SJCRH30 (cell line): ENCODE measurements around the gene MAP4K4. TPM values are rescaled to one million over a fixed set of nuclear protein-coding genes. Genes with fewer than 3 reads are reported as not detected.
A peak's percentile ranks its signal among the peaks of the same experiment; 100 is the strongest.

Experiments
- DNase-seq, 2 experiments: peaks; one replicate each; pipeline ENCODE4 v3.0.0-alpha.2; 2015 to 2020
- H3K27ac ChIP-seq: fragments of 250-450 bp; sonication (Bioruptor Pico); 2 replicates; pipeline ENCODE4 v1.5.1; 2020; ENCODE audit warnings: mild to moderate bottlenecking, moderate library complexity
- H3K27me3 ChIP-seq: fragments of 250-450 bp; sonication (Bioruptor Pico); 2 replicates; pipeline ENCODE4 v1.5.1; 2020; ENCODE audit warnings: mild to moderate bottlenecking, moderate library complexity
- H3K36me3 ChIP-seq: fragments of 250-450 bp; sonication (Bioruptor Pico); 2 replicates; pipeline ENCODE4 v1.5.1; 2020; ENCODE audit warnings: mild to moderate bottlenecking, moderate library complexity
- H3K4me1 ChIP-seq: fragments of 250-450 bp; sonication (Bioruptor Pico); 2 replicates; pipeline ENCODE4 v1.5.1; 2020; ENCODE audit warnings: mild to moderate bottlenecking, moderate library complexity
- H3K4me3 ChIP-seq: fragments of 250-450 bp; sonication (Bioruptor Pico); 2 replicates; pipeline ENCODE4 v1.5.1; 2020; ENCODE audit warnings: mild to moderate bottlenecking, moderate library complexity
- H3K9me3 ChIP-seq: fragments of 250-450 bp; sonication (Bioruptor Pico); replicated peaks from 2 replicates; pipeline ENCODE4 v1.5.1; 2020; ENCODE audit warnings: mild to moderate bottlenecking, moderate library complexity
- total RNA-seq: library from RNA; depleted of rRNA; stranded (reverse); fragments of >200 nt; shearing (Covaris generic); gene quantifications from 2 replicates; pipeline ENCODE4 v1.2.3, GENCODE V29; 2014

MAP4K4 gene
- total RNA-seq, 1 experiment from 2014 or later: 139 TPM

DNA sequence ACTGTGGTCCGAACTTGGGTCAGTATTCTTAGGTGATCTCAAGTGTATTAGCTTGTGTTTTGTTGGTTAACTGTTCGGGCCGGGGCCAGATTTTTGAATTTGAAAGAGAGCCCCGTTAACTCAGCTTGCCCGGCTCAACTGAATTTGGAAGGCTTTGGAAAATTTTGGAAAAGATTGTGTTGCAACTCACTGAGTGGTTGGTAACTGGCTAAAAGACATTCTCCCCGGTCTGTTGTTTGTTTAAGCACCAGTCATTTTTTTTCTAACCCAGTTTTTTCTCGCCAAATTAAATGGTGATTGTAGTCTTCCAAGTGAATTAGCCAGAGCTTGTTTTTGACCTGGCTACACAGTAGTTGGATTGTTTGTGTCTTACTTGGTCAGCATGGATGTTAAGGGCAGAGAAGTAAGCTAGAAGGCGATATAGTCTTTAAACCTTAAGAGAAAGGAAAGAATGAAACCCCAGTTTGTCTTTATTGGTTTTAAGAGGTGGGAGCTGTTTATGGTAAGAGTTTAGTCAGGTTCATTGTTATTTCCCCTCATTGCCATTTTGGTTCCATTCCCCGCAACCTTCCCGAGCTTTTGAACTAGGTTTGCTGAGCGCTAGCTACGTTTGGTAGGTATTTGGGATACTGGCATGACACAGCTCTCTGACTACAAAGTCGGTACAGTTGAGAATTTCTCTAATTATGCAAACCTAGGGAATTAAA, 2.4 kb downstream of the MAP4K4 start:
- Histone ChIP-seq H3K4me1 (peaks cover 16% of the 10 kb centered on the region), H3K9me3 (no peaks in the 10 kb centered on the region), H3K36me3 (peaks cover 13% of the 10 kb centered on the region), H3K27ac (peak overlapping the region; percentile 39), H3K4me3 (peak overlapping the region; percentile 93), H3K27me3 (no peaks in the 10 kb centered on the region)
- DNase-seq: peak in 1 of 2 experiments; percentile 42

DNA sequence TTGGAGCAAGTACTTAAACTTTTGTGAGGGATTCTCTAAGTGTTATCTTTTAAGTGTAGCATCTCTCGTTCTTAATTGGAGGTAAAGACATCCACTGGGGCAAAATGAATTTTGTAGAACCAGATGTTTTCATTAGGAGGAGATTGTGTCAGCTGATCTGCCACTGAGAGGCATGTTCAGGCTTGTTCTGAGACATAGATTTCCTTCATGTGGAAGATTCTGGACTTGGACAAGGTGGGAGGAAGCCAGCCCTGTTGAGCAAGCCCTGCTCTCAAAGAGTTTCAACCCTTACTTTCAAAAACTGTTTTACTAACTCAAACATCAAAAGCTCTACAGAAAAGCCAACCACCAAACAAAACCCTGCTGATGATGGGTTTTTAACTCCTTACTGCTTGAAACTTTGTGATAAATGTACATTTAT, 6.5 kb downstream of the MAP4K4 start:
- Histone ChIP-seq H3K27ac (no peak overlapping the region), H3K36me3 (peaks cover 24% of the 10 kb centered on the region), H3K4me3 (no peak overlapping the region), H3K9me3 (no peaks in the 10 kb centered on the region), H3K4me1 (peaks cover 19% of the 10 kb centered on the region), H3K27me3 (no peaks in the 10 kb centered on the region)
- peak in 1 of 2 experiments; percentile 17 for DNase-seq

DNA sequence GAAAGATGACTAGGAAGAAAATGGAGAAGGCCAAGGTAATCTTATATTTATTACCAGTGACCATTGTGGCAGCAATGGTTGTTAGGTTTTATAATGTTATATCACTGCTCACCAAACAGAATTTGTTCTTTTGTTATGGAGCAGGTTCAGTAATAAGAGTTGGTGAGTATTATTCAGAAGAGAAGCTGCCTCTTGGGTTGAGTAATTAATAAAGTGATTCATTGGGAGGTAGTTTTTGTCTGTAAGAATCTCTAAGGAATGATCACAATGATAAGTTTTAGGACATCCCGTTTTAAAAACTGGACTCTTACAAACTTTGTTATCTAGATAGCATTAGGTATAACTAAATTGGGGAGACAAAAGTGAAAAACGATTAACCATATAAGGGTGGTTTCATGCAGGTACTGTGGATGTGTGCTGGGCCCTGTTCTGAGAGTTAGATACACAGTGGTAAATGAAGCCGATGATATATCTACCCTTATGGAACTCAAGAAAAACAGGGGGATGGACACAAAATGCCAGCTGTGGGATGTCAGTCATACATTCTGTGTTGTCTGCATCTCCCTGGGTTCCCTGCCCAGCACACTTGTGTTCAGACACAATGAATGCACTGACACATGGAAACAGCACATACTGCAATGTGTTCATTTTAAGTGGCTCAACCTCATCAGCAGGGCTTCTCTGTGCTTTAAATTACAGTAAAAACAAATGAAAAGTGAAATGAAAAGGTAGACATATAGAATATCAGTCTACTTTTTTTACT, 7.5 kb downstream of the MAP4K4 start:
- 0 out of 2 replicates have a peak overlapping the region, but pooled peaks have one; percentile 5 for H3K27ac ChIP-seq
- H3K4me3 ChIP-seq: no peak overlapping the region
- peaks cover 24% of the 10 kb centered on the region for H3K36me3 ChIP-seq
- no peaks in the 10 kb centered on the region for H3K27me3 ChIP-seq
- no peaks in the 10 kb centered on the region for H3K9me3 ChIP-seq
- H3K4me1 ChIP-seq: peaks cover 20% of the 10 kb centered on the region
- DNase-seq: peak; percentile 78 to 89

DNA sequence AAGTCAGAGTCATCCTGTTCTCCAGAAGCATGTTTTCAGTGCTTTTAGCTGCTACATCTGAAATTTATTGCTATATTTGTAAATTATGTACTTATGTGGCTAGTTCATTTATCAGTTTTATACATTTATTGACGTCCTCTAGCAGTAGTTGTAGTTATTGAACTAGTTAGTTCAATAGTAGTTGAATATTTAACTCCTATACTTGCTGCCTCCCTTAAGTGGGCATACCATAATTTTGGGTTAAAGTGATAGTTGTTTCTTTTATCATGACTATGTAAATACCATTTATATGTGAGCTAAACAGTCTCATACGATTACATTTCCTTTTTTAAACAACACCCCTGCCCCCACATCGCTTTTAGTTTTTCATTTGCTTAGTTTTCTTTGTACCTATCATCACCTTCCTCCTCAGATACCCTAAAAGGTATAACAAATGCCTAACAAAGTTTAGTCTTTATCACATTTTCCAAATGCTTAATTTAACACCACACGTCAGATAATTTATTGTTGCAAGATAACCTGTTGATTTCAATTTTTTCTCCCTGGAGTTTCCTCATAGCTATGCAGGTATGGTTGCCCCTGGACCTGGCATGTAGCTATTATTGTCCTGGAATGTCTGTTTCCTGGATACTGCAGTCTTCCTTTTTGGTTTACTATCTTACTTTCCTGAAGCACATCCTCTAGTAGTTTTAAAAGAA, 8.8 kb downstream of the MAP4K4 start:
- no peak overlapping the region for H3K4me3 ChIP-seq
- H3K27me3 ChIP-seq: no peaks in the 10 kb centered on the region
- DNase-seq: no peak
- H3K9me3 ChIP-seq: no peaks in the 10 kb centered on the region
- H3K4me1 ChIP-seq: peaks cover 31% of the 10 kb centered on the region
- peaks cover 24% of the 10 kb centered on the region for H3K36me3 ChIP-seq
- H3K27ac ChIP-seq: no peak overlapping the region

DNA sequence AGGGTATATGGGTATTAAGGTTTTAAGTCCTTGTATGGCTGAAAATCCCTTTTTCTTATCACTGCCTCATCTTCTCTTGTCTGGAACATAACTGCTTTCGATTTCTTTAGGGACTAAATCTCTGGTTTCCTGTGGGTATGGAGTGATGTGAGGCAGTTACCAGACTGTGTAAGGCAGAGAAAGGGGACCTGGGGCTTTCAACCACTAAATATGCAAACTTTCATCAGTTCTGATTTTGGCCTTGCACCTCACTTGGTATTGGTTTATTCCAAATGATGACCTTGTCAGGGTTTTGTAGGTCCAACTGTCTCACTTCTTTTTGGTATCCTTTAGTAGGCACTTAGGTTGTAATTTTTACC, 9.3 kb downstream of the MAP4K4 start:
- H3K9me3 ChIP-seq: no peaks in the 10 kb centered on the region
- no peak overlapping the region for H3K27ac ChIP-seq

DNA sequence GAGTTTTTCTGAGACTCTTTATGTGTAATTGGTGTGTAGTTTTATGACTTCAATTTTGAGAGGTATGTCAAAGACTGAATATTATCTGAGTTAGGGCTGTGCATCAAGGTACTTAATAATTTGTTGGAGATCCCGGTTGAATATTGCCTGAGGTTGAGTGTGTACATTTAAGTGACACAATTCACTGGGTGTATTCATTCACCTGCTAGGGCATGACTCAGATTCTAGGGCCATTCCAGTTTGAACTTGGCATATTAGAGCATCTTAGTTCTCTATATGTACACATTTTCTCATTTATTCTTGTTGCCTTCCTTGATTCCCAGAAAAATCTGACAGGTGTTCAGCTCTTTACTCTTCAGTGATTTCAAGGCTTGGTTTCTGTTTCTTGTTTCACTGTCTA, 12.5 kb downstream of the MAP4K4 start:
- Histone ChIP-seq H3K27ac (no peak overlapping the region), H3K36me3 (peaks cover 12% of the 10 kb centered on the region), H3K9me3 (no peaks in the 10 kb centered on the region; the same call in 1 of the 2 replicates), H3K4me3 (no peak overlapping the region), H3K27me3 (no peaks in the 10 kb centered on the region), H3K4me1 (peaks cover 20% of the 10 kb centered on the region)
- DNase-seq: no peak

More for the DNA sequence above, 9.3 kb downstream of the MAP4K4 start:
- H3K27me3 ChIP-seq: no peaks in the 10 kb centered on the region
- H3K36me3 ChIP-seq: peaks cover 22% of the 10 kb centered on the region
- no peak overlapping the region for H3K4me3 ChIP-seq
- DNase-seq: no peak
- H3K4me1 ChIP-seq: peaks cover 31% of the 10 kb centered on the region

DNA sequence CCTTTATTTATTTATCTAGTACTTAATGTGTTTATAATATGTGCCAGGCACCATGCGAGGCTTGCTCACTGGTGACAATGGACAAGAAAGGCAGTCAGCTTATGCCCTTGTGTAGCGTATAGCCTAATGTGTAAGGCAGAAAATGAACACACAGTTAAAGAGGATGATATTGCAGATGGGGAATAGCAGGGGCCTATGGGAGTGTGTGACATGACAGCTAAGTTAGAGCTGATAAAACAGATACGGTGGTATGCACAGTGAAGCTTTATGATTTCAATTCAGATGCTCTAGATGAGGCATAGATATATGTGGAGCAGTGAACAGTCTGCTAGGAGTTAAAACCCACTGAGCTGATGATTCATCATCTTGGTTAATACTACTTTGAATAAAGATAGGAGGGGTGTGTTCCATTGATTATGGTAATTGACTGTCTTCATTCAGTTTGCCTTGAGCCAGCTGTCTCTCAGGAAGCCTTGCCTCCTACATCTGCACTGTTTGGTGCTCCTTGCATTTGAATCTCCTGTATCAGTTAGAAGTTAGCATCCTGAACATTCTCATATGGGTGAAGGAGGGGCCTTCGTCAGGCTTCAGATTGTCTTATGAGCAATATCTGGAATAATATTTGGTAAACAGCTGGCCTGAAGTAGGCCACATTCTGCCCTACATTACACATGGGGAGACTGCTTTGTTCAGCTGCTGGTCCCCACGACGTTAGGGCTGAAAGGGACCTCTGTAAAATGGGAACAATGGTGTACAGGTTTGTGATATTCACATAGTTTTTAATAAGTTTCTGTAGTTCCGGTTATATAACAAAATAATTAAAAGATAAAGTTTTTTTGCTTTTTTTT, 13.2 kb downstream of the MAP4K4 start:
- Histone ChIP-seq H3K4me3 (no peak overlapping the region), H3K4me1 (peaks cover 16% of the 10 kb centered on the region), H3K27me3 (no peaks in the 10 kb centered on the region), H3K27ac (no peak overlapping the region), H3K9me3 (no peaks in the 10 kb centered on the region; the same call in 1 of the 2 replicates), H3K36me3 (peaks cover 14% of the 10 kb centered on the region)
- DNase-seq: peak in 1 of 2 experiments; percentile 45

DNA sequence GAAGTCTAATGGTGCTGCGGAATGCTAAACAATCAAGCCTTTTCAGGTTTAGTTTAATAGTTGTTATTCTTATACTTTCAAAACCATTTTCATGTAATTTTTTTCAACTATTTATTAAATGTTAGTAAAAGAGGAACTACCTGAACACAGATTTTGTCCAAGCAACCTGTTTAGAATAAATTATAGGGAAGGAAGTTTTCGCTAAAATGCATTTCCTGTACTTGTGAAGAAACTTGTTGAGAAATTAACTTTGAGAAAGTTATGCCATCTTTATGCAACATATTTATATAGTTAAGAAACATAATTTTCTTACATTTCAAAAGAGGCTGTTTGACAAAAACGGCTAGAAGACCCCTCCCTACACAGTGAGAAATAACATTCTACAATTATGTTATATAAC, 16.6 kb downstream of the MAP4K4 start:
- H3K27ac ChIP-seq: no peak overlapping the region
- no peak overlapping the region for H3K4me3 ChIP-seq
- H3K4me1 ChIP-seq: peaks cover 18% of the 10 kb centered on the region

DNA sequence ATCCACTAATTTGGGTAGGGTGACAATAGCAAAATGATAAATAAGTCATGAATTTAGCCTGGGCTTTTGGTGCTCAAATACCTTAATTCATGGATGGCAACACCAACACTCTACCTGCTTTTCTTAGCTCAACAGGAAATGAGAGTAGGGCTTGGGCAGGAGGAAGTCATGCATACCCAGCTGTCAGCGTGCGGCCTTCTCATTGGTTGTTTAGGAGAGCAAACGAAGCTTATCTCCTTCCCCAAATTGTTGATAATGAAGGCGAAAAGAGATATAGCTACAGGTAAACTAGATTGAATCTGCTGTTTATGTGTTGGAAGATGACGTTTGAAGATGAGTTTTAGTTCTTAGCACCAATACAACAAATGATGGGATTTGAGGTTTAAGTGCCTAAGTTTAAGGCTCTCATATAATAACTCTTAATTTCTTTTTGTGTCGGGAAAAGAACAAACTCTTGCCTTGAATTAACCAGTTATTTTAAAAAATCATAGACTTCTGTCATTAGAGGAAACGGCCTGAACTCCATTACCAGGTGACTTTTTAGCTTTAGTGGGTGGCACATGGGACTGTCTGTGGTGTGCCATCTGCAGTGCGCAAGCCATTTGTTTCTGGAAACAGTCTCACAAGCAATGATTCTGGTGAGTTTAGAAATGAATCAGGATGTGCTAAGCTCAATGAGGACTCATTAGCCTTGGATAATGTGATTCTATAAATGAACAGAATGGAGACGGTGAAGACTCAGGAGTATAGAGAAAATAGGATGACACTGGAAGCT, 19.8 kb downstream of the MAP4K4 start:
- no peaks in the 10 kb centered on the region for H3K27me3 ChIP-seq
- H3K9me3 ChIP-seq: peaks cover under 1% of the 10 kb centered on the region; the same call in 1 of the 2 replicates
- DNase-seq: no peak
- no peak overlapping the region for H3K4me3 ChIP-seq
- H3K36me3 ChIP-seq: peaks cover 11% of the 10 kb centered on the region
- peaks cover 13% of the 10 kb centered on the region for H3K4me1 ChIP-seq
- H3K27ac ChIP-seq: no peak overlapping the region

More for the DNA sequence above, 16.6 kb downstream of the MAP4K4 start:
- no peaks in the 10 kb centered on the region; the same call in 1 of the 2 replicates for H3K9me3 ChIP-seq
- DNase-seq: no peak
- no peaks in the 10 kb centered on the region for H3K27me3 ChIP-seq
- H3K36me3 ChIP-seq: peaks cover 7% of the 10 kb centered on the region

DNA sequence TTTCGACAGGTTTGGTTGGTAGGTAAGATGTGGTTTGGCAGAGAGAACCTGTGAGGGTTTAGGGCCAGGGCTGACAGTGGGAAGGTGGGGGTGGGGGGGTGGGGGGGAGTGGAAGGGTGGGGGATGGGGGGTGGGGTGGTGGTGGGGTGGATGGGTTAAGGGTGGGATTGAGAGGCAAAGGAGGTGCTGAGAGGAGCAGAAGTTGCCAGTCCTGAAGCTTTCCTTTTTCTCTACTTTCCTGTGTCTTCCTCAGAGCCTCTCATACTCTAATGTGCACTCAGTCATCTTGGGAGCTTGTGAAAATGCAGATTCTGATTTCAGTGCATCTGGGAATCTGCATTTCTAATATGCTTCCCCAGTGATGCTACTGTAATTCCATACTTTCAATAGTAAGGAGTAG, 21.0 kb downstream of the MAP4K4 start:
- H3K9me3 ChIP-seq: peaks cover 4% of the 10 kb centered on the region; the same call in 1 of the 2 replicates
- peaks cover 15% of the 10 kb centered on the region for H3K36me3 ChIP-seq
- no peaks in the 10 kb centered on the region for H3K27me3 ChIP-seq
- H3K27ac ChIP-seq: no peak overlapping the region
- DNase-seq: no peak
- H3K4me1 ChIP-seq: peaks cover 13% of the 10 kb centered on the region
- no peak overlapping the region for H3K4me3 ChIP-seq

DNA sequence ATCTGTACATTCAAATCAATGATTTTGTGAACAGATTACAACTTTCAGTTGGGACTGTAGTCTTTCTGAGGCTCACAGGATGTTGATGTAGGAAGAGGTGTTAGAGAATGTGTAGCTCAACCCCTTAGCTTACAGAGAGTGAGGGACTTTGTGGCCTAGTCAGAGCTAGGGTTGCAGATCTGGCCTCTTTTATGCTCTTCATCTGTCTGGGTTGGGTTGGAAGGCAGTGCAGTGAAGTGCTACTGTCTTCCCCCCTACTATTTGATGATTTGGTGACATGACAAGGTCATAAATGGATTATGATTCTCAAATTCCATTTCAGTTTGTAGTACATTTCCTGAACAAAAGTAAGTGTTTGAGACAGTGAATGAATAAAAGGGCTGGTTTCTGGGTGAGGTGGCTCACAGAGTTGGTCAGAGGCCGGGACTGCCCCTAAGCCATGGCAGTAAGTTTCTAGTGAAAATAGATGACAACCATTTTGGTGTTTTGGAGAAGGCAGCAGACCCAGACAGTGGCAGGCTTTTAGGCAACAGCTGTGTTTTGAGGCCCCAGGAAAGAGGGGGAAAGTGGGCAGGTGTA, 21.6 kb downstream of the MAP4K4 start:
- Histone ChIP-seq H3K4me3 (no peak overlapping the region), H3K27me3 (no peaks in the 10 kb centered on the region), H3K27ac (peak overlapping the region; percentile 18; the same call in 1 of the 2 replicates), H3K9me3 (peaks cover 4% of the 10 kb centered on the region; the same call in 1 of the 2 replicates), H3K36me3 (peaks cover 15% of the 10 kb centered on the region), H3K4me1 (peaks cover 13% of the 10 kb centered on the region)
- peak; percentile 42 to 68 for DNase-seq

- no peak overlapping the region for H3K27ac ChIP-seq
- no peaks in the 10 kb centered on the region for H3K27me3 ChIP-seq
- no peak overlapping the region for H3K4me3 ChIP-seq
- H3K9me3 ChIP-seq: peaks cover 4% of the 10 kb centered on the region; the same call in 1 of the 2 replicates
- peaks cover 13% of the 10 kb centered on the region for H3K36me3 ChIP-seq
- no peak for DNase-seq
- peaks cover 13% of the 10 kb centered on the region for H3K4me1 ChIP-seq
These were observed 23.2 kb downstream of the MAP4K4 start for GRCh38 chr2:101720732-101721131.

DNA sequence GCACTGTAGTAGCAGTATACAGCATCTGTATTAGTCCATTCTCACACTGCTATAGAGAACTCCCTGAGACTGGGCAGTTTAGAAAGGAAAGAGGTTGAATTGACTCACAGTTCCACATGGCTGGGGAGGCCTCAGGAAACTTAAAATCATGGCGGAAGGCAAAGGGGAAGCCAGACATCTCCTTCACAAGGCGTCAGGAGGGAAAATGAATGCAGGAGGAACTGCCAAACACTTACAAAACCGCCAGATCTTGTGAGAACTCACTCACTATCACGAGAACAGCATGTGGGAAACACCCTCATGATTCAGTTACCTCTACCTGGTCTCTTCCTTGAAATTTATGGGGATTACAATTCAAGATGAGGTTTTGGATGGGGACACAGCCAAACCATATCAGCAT, 25.4 kb downstream of the MAP4K4 start:
- Histone ChIP-seq H3K4me3 (no peak overlapping the region), H3K9me3 (peaks cover 4% of the 10 kb centered on the region; the same call in 1 of the 2 replicates), H3K27ac (no peak overlapping the region), H3K27me3 (no peaks in the 10 kb centered on the region), H3K4me1 (peaks cover 13% of the 10 kb centered on the region), H3K36me3 (peaks cover 8% of the 10 kb centered on the region; the same call in 1 of the 2 replicates)
- DNase-seq: no peak
